Fibroblast of the aortic adventitia (primary cell): Measurements from ENCODE around the gene NEDD9. TPM values are rescaled to one million over a fixed set of nuclear protein-coding genes. Genes with fewer than 3 reads are reported as not detected.
A peak's percentile ranks its signal among the peaks of the same experiment; 100 is the strongest.

Experiments
- DNase-seq: peaks from one replicate; pipeline ENCODE4 v3.0.0-alpha.2; 2010; ENCODE audit warnings: low read depth
- H3K4me3 ChIP-seq: 2 replicates; pipeline ENCODE4 v1.5.1; 2011; ENCODE audit warnings: low read depth, mild to moderate bottlenecking, control low read depth, low read length, moderate library complexity
- small RNA-seq: library from RNA; depleted of rRNA; stranded (forward); fragments of <200 nt; gene quantifications from one replicate; pipeline ENCODE3, GENCODE V24; 2012
- total RNA-seq: library from RNA; depleted of rRNA; stranded (reverse); fragments of >200 nt; gene quantifications from 2 replicates; pipeline ENCODE4 v1.2.3, GENCODE V29; 2012; ENCODE audit warnings: low replicate concordance
- TF ChIP-seq, protein P1 (sequence below): IDR thresholded peaks from 2 replicates; pipeline ENCODE4 v1.5.1; 2011; ENCODE audit warnings: mild to moderate bottlenecking, low read length, control low read depth, inconsistent platforms; ENCODE audit not compliant: insufficient read depth

Gene NEDD9
- total RNA-seq, 1 donor = 0.36 TPM

DNA sequence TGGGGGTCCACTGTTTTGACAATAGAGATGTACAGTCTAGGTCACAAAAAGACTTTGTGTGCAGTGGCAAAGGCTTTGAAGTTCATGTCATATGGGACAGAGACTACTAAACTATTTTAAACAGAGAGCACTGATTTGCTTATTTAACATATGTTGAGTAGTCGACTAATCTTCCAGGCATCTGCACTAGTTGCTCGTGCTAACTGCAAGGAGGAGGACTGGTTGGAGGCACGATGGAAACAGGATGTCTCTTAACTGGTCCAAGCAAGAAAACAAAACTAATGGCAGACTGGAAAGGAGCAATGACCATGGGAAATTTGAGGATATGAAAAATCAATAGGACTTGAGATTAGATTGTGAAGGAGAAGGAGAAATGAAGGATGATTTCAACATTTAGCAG is 92.4 kb downstream of the NEDD9 start:
- no peak overlapping the region for H3K4me3 ChIP-seq
- DNase-seq = no peak
- TF ChIP-seq, protein P1, sequence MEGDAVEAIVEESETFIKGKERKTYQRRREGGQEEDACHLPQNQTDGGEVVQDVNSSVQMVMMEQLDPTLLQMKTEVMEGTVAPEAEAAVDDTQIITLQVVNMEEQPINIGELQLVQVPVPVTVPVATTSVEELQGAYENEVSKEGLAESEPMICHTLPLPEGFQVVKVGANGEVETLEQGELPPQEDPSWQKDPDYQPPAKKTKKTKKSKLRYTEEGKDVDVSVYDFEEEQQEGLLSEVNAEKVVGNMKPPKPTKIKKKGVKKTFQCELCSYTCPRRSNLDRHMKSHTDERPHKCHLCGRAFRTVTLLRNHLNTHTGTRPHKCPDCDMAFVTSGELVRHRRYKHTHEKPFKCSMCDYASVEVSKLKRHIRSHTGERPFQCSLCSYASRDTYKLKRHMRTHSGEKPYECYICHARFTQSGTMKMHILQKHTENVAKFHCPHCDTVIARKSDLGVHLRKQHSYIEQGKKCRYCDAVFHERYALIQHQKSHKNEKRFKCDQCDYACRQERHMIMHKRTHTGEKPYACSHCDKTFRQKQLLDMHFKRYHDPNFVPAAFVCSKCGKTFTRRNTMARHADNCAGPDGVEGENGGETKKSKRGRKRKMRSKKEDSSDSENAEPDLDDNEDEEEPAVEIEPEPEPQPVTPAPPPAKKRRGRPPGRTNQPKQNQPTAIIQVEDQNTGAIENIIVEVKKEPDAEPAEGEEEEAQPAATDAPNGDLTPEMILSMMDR = no peak

- peak; percentile 30 for DNase-seq
- TF ChIP-seq, protein P1 = no peak
- H3K4me3 ChIP-seq = no peak overlapping the region
Observed at GRCh38 chr6:11139051-11139960, 93.2 kb downstream of the NEDD9 start.

- no peak for DNase-seq
- TF ChIP-seq, protein P1 = no peak
- no peak overlapping the region for H3K4me3 ChIP-seq
Observed at GRCh38 chr6:11136809-11137208, 95.7 kb downstream of the NEDD9 start.

Small RNA genes lying within 50 kb of the gene (small RNA-seq; reads per million reads assigned to genes)
- gene AL136139.1 = not detected

Other genes with a start within 250 kb of the NEDD9 start
- gene ELOVL2, start 188.4 kb downstream of the NEDD9 start, total RNA-seq = 0.16 and 0.18 TPM in 2 replicates
- 2.3 and 8.1 TPM in 2 replicates for gene SMIM13, start 138.8 kb downstream of the NEDD9 start, total RNA-seq
- gene ERVFRD-1, start 120.9 kb downstream of the NEDD9 start, total RNA-seq = not detected in 2 replicates